Measurements from ENCODE around the gene LGI2.

DNA sequence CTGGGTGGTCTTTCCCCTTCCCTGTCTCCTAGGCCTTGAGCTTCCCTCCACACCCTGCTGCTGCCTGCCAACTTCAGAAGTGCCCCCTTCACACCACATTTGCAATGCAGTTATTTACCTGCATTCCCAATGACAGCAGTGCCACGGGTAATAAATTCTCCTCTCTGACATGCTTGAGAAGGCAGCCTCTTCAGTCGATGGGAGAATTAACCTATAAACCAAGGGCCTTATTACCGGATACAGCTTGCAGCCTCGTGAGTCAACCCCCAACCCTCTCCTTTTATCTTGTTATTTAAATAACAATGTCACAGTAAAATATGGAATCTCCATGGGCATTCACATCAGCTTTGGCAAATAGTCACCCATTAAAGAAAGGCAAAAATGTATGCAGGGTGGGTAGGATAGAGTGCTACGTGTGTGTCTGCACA, 34.7 kb upstream of the LGI2 start:
- no peak for TF ChIP-seq POLR2A (IDR thresholded peaks at IDR 0.05)
- TF ChIP-seq CTCF (IDR thresholded peaks at IDR 0.05), result no peak

Data from vagina (tissue), 2 donors.